GM06990 (cell line): ENCODE data around the gene BCL2A1.

Experiments
- DNase-seq: peaks from one replicate; pipeline ENCODE4 v3.0.0-alpha.2; 2011; ENCODE audit not compliant: insufficient read length; ENCODE audit errors: extremely low read depth
- H3K27me3 ChIP-seq: replicated peaks from 2 replicates; pipeline ENCODE4 v1.6.0; 2011; ENCODE audit warnings: low read length; ENCODE audit not compliant: control insufficient read depth, insufficient read depth
- H3K36me3 ChIP-seq: 2 replicates; pipeline ENCODE4 v1.5.1; 2011; ENCODE audit warnings: low read length; ENCODE audit not compliant: control insufficient read depth, insufficient read depth
- H3K4me3 ChIP-seq: replicated peaks from 2 replicates; pipeline ENCODE4 v1.5.1; 2011; ENCODE audit warnings: low read depth, mild to moderate bottlenecking, control low read depth, low read length
- CTCF ChIP-seq: IDR thresholded peaks from 2 replicates; pipeline ENCODE4 v1.5.1; 2011; ENCODE audit warnings: low read length, control low read depth, mild to moderate bottlenecking, inconsistent platforms; ENCODE audit not compliant: insufficient read depth, poor library complexity, severe bottlenecking

Gene BCL2A1

GRCh38 chr15:79990280-79990996 lies 19.4 kb upstream of the BCL2A1 start:
- DNase-seq, result no peak
- no peak for TF ChIP-seq CTCF
- H3K27me3 ChIP-seq, result no peaks in the 10 kb centered on the region
- no peak overlapping the region for H3K4me3 ChIP-seq
- no peaks in the 10 kb centered on the region for H3K36me3 ChIP-seq

- no peak overlapping the region for H3K4me3 ChIP-seq
- no peaks in the 10 kb centered on the region for H3K27me3 ChIP-seq
- no peaks in the 10 kb centered on the region for H3K36me3 ChIP-seq
- DNase-seq, result no peak
- TF ChIP-seq CTCF, result no peak
Observed at GRCh38 chr15:79989682-79990081, 18.7 kb upstream of the BCL2A1 start.

GRCh38 chr15:79989183-79989582 lies 18.2 kb upstream of the BCL2A1 start:
- TF ChIP-seq CTCF, result no peak
- Histone ChIP-seq H3K36me3 (no peaks in the 10 kb centered on the region), H3K27me3 (no peaks in the 10 kb centered on the region), H3K4me3 (no peak overlapping the region)
- no peak for DNase-seq

DNA sequence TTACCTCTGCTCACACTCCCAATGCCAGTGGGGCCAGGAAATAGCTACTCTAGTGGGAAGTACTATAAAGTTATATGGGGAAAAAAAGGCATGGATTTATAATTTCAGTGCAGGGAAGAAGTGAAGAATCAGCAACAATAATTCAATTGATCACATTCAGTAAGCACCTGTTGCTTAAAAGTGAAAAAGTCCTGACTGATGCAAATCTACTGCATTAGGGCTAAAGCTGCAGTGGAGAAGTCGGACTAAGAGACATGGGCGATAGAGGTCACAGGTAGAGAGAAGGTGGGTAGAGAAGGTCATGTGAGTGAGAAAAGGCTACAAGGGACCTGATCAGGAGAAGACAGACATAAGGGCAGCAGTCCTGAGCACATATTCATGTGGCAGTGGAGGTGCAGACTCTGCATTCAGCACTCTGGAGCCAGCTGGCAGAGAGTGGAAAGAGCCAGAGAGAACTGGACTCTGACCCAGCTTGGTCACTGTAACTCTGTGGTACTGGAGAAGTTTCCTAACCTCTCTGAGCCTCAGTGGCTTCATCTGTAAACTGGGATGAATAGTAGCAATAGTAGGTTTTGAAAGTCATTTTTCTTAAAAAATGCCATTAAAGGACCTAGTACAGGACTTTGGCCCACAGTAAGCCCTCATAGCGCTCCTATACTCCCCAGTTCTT lies 17.6 kb upstream of the BCL2A1 start:
- no peak for DNase-seq
- Histone ChIP-seq H3K27me3 (no peaks in the 10 kb centered on the region), H3K4me3 (no peak overlapping the region), H3K36me3 (no peaks in the 10 kb centered on the region)
- TF ChIP-seq CTCF, result no peak

GRCh38 chr15:79987969-79988368 lies 17.0 kb upstream of the BCL2A1 start:
- no peaks in the 10 kb centered on the region for H3K27me3 ChIP-seq
- no peak for DNase-seq
- no peak for TF ChIP-seq CTCF
- no peak overlapping the region for H3K4me3 ChIP-seq
- no peaks in the 10 kb centered on the region for H3K36me3 ChIP-seq
